SK-N-MC (cell line): Measurements from ENCODE around the gene OSBP.

Experiments used
- EZH2 ChIP-seq: fragments of 200-600 bp; sonication (generic); IDR thresholded peaks from one replicate; pipeline ENCODE4 v1.6.1; 2017; ENCODE audit warnings: antibody characterized with exemption
- FOXP2 ChIP-seq: optimal IDR thresholded peaks from 2 replicates; pipeline ENCODE3; 2011; ENCODE audit warnings: mild to moderate bottlenecking, moderate library complexity; ENCODE audit not compliant: insufficient read depth; ENCODE audit errors: extremely low read length, control extremely low read depth
- POLR2AphosphoS5 ChIP-seq: IDR thresholded peaks from 2 replicates; pipeline ENCODE4 v1.6.1; 2012; ENCODE audit warnings: mild to moderate bottlenecking, low read depth, low read length, borderline replicate concordance

- TF ChIP-seq POLR2AphosphoS5 (no peak), EZH2 (no peak), FOXP2 (no peak)
Measured at GRCh38 chr11:59582006-59582405, 33.6 kb downstream of the OSBP start.
